PC-3 (cell line): Measurements from ENCODE around the gene HSH2D.

ENCODE experiments used
- EZH2 ChIP-seq: fragments of 300-600 bp; sonication (generic); IDR thresholded peaks from one replicate; pipeline ENCODE4 v1.6.1; 2017; ENCODE audit warnings: antibody characterized with exemption, mild to moderate bottlenecking, low read length; ENCODE audit not compliant: unreplicated experiment
- TF ChIP-seq, protein P1 (sequence below): fragments of 300-600 bp; sonication (generic); conservative IDR thresholded peaks from 2 replicates; pipeline ENCODE4 v1.5.1; 2017; ENCODE audit warnings: antibody characterized with exemption, low read depth, mild to moderate bottlenecking, low read length

DNA sequence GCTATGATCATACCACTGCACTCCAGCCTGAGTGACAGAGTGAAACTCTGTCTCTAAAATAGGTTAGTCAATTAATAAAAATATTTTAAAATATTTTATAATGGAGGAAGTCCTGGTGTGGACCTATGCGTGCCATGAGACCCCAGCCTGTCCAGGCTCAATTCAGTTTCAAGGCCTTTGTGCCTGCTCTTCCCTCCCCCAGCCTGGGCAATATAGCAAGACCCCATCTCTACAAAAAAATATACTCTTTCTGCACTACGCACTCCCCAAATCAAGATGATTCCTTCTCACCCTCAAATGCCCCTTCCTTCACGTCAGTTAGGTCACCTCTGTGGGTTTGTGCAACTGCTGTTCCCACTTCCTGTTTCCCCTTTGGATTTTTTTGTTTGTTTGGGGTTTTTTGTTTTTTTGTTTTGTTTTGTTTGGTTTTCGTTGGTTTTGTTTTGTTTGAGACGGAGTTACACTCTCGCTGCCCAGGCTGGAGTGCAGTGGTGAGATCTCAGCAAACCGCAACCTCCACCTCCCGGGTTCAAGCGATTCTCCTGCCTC is 1.4 kb upstream of the HSH2D start:
- TF ChIP-seq, protein P1, sequence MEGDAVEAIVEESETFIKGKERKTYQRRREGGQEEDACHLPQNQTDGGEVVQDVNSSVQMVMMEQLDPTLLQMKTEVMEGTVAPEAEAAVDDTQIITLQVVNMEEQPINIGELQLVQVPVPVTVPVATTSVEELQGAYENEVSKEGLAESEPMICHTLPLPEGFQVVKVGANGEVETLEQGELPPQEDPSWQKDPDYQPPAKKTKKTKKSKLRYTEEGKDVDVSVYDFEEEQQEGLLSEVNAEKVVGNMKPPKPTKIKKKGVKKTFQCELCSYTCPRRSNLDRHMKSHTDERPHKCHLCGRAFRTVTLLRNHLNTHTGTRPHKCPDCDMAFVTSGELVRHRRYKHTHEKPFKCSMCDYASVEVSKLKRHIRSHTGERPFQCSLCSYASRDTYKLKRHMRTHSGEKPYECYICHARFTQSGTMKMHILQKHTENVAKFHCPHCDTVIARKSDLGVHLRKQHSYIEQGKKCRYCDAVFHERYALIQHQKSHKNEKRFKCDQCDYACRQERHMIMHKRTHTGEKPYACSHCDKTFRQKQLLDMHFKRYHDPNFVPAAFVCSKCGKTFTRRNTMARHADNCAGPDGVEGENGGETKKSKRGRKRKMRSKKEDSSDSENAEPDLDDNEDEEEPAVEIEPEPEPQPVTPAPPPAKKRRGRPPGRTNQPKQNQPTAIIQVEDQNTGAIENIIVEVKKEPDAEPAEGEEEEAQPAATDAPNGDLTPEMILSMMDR: no peak
- no peak for TF ChIP-seq EZH2
